Embryonic facial prominence (tissue), 1 donor: ENCODE results near the gene USP32.
A peak's percentile ranks its signal among the peaks of the same experiment; 100 is the strongest.
"Not testable (repeated sequence)": the region's sequence is repeated elsewhere in the genome, so short reads cannot be mapped to it uniquely, and the experiment has no call there.

ENCODE experiments used
- DNase-seq: peaks from one replicate; pipeline ENCODE4 v3.0.0-alpha.2; 2016; ENCODE audit errors: extremely low spot score

USP32 gene

GRCh38 chr17:60410001-60410400, 18.1 kb upstream of the USP32 start:
- no peak for DNase-seq

GRCh38 chr17:60406887-60407286, 15.0 kb upstream of the USP32 start:
- no peak for DNase-seq

DNA sequence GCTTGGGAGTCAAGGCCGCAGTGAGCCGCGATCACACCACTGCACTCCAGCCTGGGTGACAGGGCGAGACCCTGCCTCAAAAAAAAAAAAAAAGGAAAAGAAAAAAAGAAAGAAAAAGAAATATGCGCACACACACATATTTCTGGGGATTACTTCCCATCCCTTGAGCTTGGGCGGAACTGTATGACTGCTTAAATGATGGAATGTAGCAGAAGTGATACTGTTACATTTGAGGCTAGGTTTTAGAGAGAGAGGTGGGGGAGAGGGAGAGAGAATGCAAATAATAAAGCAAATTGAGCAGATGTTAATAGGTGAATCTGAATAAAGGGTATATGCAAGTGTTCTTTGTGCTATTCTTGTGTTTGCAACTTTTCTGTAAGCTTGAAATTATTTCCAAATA, 12.0 kb upstream of the USP32 start:
- DNase-seq = no peak

- DNase-seq = no peak
These were observed 11.5 kb upstream of the USP32 start for GRCh38 chr17:60403523-60403810.

- DNase-seq = no peak
These were observed 9.9 kb upstream of the USP32 start for GRCh38 chr17:60401819-60402218.

GRCh38 chr17:60398227-60398959, 6.5 kb upstream of the USP32 start:
- DNase-seq = no peak

GRCh38 chr17:60396412-60396811, 4.5 kb upstream of the USP32 start:
- DNase-seq = no peak

DNA sequence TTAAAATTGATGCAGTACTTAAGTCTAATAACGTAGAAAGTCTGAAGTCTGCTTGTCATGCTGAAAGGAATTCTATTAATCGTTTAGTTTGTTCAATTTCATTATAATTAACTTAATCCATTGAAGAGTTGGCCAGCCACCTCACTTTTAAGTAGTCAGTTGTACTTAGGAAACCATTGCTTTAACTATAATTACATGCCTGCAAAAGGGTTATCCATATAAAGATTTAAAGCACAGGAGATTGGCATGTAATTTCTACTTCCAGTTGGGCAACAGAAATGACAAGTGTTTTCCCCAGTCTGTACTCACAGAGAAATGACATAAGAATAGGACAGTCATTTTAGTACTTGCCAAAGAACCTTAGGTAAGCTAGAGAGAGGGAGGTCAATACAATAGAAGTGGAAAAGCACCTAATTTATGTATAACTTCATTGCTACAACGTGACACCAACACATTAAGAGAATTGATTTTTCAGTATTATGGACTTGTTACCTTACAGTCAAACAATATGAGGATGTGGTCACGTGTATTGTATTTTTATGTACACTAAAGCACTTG, 3.7 kb upstream of the USP32 start:
- no peak for DNase-seq

DNA sequence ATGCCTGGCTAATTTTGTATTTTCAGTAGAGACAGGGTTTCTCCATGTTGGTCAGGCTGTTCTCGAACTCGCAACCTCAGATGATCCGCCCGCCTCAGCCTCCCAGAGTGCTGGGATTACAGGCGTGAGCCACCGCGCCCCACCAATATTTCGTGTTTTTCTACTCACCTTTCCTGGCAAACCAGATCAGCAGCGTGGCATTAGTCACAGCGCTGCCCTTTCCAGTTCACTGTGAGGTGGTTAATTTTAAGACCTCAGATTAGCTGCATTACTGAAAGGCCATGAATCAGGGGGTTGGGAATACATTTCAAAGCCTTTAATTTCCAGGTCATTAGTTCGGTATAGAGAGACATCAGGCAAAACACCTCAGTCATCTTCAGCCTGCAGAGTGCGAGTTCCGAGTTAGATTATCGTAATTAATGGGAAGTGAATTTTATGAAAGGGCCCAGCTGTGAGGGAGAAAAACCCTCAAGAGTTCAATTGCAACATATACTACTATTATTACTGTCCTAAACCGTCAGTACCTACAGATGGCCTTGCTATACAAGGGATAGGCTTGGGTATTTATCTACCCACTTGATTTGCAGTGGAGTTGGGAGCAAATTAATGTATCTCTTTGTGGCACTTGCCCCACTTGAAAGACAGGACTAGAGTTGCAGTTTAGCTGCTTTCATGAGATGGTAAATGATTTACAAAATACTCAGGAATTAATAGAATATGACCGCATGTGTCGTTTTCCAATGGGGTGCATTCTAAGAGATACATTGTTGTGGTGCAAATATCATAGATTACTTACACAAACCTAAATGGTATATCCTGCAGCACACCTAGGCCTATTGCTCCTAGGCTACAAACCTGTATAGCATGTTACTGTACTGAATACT, 2.1 kb upstream of the USP32 start:
- no peak for DNase-seq

DNA sequence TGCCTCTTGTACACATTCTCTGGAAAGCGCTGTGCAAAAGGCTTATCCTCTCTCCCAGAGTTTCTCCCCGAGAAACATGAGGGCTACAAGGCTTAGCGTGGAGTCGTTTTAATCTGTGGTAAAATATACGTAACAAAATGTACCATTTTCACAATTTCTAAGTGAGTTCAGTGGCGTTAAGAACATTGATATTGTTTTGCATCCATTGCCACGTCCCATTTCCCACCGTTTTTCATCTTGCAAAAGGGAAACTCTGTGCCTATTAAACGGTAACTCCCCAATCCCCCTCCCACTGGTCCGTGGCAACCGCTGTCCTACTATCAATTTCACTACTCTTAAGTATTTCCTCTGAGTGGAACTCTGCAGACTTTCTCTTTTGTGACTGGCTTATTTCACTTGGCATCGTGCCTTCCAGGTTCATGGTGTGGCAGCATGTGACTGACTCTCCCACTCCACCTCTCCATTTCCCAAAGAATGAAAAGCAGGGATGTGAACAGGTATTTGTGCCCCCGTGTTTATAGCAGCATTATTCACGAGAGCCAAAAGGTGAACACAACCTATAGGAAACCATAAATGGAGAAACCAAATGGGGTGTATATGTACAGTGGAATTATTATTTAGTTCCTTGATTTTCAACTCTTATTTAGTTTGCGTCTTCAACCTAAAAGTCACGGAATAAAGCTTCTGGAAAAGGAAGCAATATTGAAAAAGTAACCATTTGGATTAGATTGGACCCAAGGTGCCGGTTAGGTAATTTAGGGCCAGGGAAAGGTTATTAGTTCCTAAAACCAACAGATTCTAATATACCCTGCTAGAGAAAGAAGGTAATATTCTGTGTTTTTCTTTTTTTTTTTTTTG, 1.1 kb upstream of the USP32 start:
- DNase-seq = no peak

GRCh38 chr17:60391471-60392041, 377 bp downstream of the USP32 start:
- DNase-seq = peak; percentile 36

DNA sequence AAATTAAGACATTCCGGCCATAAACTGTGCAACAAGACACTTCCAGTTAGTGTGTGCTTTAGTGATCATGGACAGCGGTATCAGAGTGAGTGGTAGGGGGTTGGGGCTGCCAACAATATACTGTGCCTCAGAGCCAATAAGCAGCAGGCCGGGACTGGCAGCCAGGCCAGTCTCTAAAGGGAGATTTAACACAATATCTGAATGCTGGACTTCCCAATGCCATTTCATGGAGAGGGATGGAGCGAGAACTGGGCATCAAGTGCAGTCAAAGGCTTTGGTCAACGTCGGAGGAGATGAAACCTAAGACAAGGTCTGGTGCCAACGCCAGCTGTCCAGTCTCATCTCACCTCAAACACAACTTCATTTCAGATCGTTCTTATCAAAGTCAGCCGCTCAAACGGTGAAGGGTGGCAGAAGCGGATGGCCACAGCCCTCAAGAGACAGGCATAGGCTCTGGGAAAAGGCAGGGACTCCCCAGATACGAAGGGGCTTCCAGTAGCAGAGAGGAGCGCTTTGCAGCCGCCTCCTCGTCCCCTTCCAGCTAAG, 935 bp downstream of the USP32 start:
- DNase-seq = no peak

- DNase-seq = no peak
These were observed 1.7 kb downstream of the USP32 start for GRCh38 chr17:60390186-60390585.

DNA sequence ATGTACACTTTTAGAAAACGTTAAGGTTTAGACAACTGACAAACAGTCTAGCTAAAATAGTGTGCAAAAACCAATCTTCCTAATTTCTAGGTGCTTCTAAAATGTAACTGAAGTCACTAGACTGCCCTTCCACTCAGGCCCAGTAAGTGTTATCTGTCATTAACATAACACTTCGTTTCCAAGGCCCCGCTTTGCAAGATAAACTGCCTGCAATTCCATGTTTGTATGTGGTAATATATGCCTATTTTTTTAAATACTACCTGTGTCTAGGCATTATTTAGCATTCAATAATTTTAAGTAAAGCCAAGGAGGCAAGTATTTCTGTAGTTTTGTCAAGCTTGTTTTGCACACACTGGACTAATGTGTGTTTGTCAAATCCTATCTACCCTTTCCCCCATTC, 3.2 kb downstream of the USP32 start:
- DNase-seq = no peak

GRCh38 chr17:60387666-60388065, 4.3 kb downstream of the USP32 start:
- no peak for DNase-seq

DNA sequence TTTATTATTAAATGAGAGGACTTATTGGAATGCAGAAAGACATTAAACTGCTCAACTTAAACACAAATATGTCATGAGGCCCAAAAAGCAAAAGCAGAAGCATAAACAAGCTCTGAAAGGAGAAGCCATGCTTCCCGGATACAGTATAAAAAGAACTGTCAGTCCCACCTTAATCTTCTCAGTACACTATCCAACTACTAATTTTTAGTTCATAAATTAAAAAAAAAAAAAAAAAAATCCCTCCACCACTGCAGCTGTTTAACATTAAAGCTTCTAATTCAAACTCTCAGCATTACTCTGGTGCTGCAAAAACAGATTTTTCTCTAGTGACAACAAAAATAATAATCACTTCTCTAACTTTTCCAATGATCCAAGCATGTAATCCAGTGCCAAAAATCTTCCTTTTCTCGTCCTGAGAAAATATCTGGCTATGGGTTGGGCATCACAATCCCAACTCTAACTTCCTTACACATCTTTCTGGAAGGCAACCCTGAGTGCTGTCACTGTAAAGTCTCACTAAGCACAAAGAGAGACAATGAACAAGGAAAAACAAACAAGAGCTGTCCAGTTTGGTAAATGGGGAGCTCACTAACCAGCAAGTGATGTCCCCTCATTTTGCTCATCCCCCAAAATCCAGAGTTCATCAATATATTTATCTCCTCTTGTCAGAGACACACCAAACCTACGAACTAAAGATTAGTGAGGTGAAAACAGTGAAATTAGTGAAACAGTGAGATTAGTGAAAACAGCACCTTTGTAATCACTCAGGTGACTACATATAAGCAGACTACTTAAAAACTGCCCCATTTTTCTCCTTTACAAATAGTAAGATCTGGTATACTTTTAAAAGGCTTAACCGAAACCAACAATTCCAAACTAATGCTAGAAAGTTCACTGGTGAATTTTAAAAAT, 5.5 kb downstream of the USP32 start:
- DNase-seq = no peak

GRCh38 chr17:60384921-60385320, 7.0 kb downstream of the USP32 start:
- not testable (repeated sequence) for DNase-seq

DNA sequence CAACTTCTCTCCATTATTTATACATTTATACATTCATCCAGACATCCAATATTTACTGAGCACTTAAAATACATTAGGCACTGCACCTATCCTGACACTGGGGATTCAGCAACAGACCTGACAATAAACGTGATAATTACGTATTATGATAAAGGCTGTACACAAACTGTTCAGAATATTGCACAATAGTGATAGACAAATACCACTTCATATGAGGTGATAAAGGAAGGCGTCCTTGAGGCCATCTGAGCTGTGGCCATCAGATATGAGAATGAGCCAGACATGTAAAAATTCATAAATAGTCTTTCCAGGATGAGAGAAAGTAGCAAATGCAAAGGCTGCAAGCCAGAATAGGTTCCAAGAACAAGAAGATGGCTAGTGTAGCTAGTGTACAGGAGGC, 8.6 kb downstream of the USP32 start:
- DNase-seq = no peak

- DNase-seq = no peak
These were observed 10.0 kb downstream of the USP32 start for GRCh38 chr17:60381958-60382357.

DNA sequence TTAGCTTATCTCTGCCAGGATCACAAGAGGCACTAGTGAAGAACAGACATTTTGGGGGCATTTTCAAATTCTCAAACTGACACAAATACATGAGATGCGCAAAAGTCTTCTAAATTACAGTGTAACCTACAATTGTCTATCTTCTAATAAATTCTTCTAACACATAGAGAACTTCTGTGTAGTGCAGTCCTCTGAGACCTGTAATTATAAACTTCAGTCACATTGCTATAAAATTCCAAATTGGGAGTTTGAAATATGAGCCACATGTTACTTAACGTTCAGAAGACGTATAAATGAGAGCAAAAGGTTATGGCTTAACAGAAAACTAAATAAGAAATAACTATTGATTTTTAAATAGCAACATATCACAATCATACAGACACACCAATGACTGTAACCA, 12.5 kb downstream of the USP32 start:
- not testable (repeated sequence) for DNase-seq
